K562 (cell line): ENCODE results near the gene PPP1R15A. TPM values are rescaled to one million over a fixed set of nuclear protein-coding genes. Genes with fewer than 3 reads are reported as not detected.

Experiments used
- ATF4 ChIP-seq: fragments of 450-650 bp; formaldehyde crosslinking; IDR thresholded peaks from 2 replicates; pipeline ENCODE4 v1.4.0; 2022; ENCODE audit warnings: mild to moderate bottlenecking, moderate library complexity
- CEBPB ChIP-seq: fragments of 450-650 bp; IDR thresholded peaks from 2 replicates; pipeline ENCODE4 v1.6.1; 2016; ENCODE audit warnings: missing genetic modification characterization, missing compliant biosample characterization
- E2F4 ChIP-seq: sonication (generic); formaldehyde crosslinking; IDR thresholded peaks from 2 replicates; pipeline ENCODE4 v1.8.0; 2022; ENCODE audit warnings: mild to moderate bottlenecking, low read depth, missing genetic modification reagents
- ETV5 ChIP-seq: sonication (generic); formaldehyde crosslinking; IDR thresholded peaks from 2 replicates; pipeline ENCODE4 v1.4.0; 2020; ENCODE audit warnings: low read depth, mild to moderate bottlenecking, missing genetic modification reagents
- HMBOX1 ChIP-seq: sonication (generic); IDR thresholded peaks from 2 replicates; pipeline ENCODE4 v1.6.1; 2016
- L3MBTL2 ChIP-seq: fragments of 450-650 bp; IDR thresholded peaks from 2 replicates; pipeline ENCODE4 v1.6.1; 2016; ENCODE audit warnings: mild to moderate bottlenecking, moderate library complexity
- MAFK ChIP-seq: IDR thresholded peaks from 2 replicates; pipeline ENCODE4 v1.6.1; 2011; ENCODE audit warnings: low read length, improper control_type of control experiment
- TBP ChIP-seq: optimal IDR thresholded peaks from 2 replicates; pipeline ENCODE3; 2011; ENCODE audit warnings: low read depth, low read length, improper control_type of control experiment
- ZFX ChIP-seq: sonication (generic); formaldehyde crosslinking; IDR thresholded peaks from 2 replicates; pipeline ENCODE4 v1.8.0; 2022; ENCODE audit warnings: mild to moderate bottlenecking, missing genetic modification reagents, moderate library complexity
- ZNF318 ChIP-seq, 2 experiments: fragments of 450-650 bp; IDR thresholded peaks; 2 replicates each; pipeline ENCODE4 v1.6.1; 2016; ENCODE audit warnings: mild to moderate bottlenecking in 2 of 2, borderline replicate concordance in 1 of 2, low read depth in 1 of 2, moderate library complexity in 1 of 2
- polyA plus RNA-seq, 8 experiments: library from polyadenylated mRNA; depleted of rRNA in 4 of 8; stranded (reverse) in 5 of 8; unstranded in 3 of 8; fragments of >200 nt; fragmentation: Nextera tagmentation in 2 of 8; fragmentation: Illumina TruSeq in 1 of 8; extraction: Ambion mirVana in 2 of 8; extraction: Trizol in 1 of 8; gene quantifications; 2 replicates each; pipeline versions ENCODE4 v1.2.1 to v1.2.3, GENCODE V29; 2011 to 2014; ENCODE audit warnings: inconsistent platforms in 1 of 8, missing spikeins in 1 of 8
- total RNA-seq, 7 experiments: library from RNA; depleted of rRNA in 6 of 7; stranded (reverse); fragments of >200 nt in 6 of 7; fragmentation: Illumina TruSeq in 2 of 7; extraction: Trizol in 2 of 7; gene quantifications; 2 replicates each; pipeline versions ENCODE4 v1.2.1 to v1.2.3, GENCODE V29; 2011 to 2021; ENCODE audit warnings: low replicate concordance in 1 of 7

PPP1R15A gene
- total and polyA plus RNA-seq, 9 of the 15 experiments (the other 6 are each of a cell fraction or from before 2014, with no cell fraction given) = 0.42 to 73.7 (median 44.0) TPM

- peak; percentile 89 for TF ChIP-seq CEBPB (tag)
- TF ChIP-seq TBP = peak; percentile 46
- TF ChIP-seq ZNF318 (IDR thresholded peaks at IDR 0.05; ENCODE audit: borderline replicate concordance in 1 of 2, low read depth in 1 of 2) = no peak
- no peak for TF ChIP-seq MAFK
- no peak for TF ChIP-seq ATF4
- TF ChIP-seq ETV5 (CRISPR knock-in tag) = peak; percentile 60; the same call in 1 of the 2 replicates
- peak; percentile 71; the same call in 1 of the 2 replicates for TF ChIP-seq E2F4 (CRISPR knock-in tag)
- 0 out of 2 replicates have a peak, but pooled peaks have one; percentile 27 for TF ChIP-seq HMBOX1
- TF ChIP-seq L3MBTL2 = peak; percentile 92
- TF ChIP-seq ZFX = peak; percentile 29; the same call in 1 of the 2 replicates
Measured at GRCh38 chr19:48899781-48900476, 27.7 kb downstream of the PPP1R15A start, which contains the start of gene NUCB1 (continued).
